Astrocyte (in vitro differentiated cells and primary cell): Measurements from ENCODE around the gene ELK4.

Experiments used
- EZH2 ChIP-seq: IDR thresholded peaks from 2 replicates; pipeline ENCODE4 v1.6.1; 2012; ENCODE audit warnings: mild to moderate bottlenecking, low read length, inconsistent platforms; ENCODE audit not compliant: insufficient read depth
- TF ChIP-seq, protein P1 (sequence below): IDR thresholded peaks from 2 replicates; pipeline ENCODE4 v1.5.1; 2011; ENCODE audit warnings: low read depth, mild to moderate bottlenecking, inconsistent platforms, low read length, moderate library complexity; ENCODE audit not compliant: insufficient read depth

DNA sequence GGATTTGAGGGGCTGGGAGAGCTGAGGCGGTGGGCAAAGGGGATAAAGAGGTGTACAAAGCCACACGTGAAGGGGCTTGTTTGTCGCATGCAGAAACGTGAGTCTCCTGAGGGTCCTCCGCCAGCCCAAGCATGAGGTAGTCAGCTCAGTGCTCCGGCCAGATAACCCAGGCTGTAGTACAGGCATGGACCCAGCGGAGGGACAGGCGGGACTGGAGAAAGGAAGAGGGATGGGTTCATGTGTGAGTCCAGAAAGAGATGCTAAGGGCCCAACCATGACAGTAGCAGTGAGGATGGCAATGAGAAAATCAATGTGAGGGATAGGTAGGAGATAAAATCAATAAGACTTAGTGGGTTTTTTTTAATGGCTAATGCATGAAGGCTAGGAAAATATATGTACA lies 13.7 kb upstream of the ELK4 start:
- no peak for TF ChIP-seq EZH2
- TF ChIP-seq, protein P1, sequence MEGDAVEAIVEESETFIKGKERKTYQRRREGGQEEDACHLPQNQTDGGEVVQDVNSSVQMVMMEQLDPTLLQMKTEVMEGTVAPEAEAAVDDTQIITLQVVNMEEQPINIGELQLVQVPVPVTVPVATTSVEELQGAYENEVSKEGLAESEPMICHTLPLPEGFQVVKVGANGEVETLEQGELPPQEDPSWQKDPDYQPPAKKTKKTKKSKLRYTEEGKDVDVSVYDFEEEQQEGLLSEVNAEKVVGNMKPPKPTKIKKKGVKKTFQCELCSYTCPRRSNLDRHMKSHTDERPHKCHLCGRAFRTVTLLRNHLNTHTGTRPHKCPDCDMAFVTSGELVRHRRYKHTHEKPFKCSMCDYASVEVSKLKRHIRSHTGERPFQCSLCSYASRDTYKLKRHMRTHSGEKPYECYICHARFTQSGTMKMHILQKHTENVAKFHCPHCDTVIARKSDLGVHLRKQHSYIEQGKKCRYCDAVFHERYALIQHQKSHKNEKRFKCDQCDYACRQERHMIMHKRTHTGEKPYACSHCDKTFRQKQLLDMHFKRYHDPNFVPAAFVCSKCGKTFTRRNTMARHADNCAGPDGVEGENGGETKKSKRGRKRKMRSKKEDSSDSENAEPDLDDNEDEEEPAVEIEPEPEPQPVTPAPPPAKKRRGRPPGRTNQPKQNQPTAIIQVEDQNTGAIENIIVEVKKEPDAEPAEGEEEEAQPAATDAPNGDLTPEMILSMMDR, result no peak
